A673 (cell line): ENCODE data around the gene NT5M.

Source experiments
- EZH2 ChIP-seq: fragments of 200-600 bp; sonication (generic); IDR thresholded peaks from 2 replicates; pipeline ENCODE4 v1.6.1; 2017; ENCODE audit warnings: borderline replicate concordance, low read depth, mild to moderate bottlenecking, mixed read lengths, antibody characterized with exemption, low read length; ENCODE audit not compliant: poor library complexity, severe bottlenecking
- TF ChIP-seq, protein P1 (sequence below): fragments of 300-800, 200-600 bp; sonication (generic); conservative IDR thresholded peaks from 2 replicates; pipeline ENCODE4 v1.5.1; 2017; ENCODE audit warnings: low read depth, mild to moderate bottlenecking, antibody characterized with exemption, low read length, moderate library complexity, mixed read lengths

DNA sequence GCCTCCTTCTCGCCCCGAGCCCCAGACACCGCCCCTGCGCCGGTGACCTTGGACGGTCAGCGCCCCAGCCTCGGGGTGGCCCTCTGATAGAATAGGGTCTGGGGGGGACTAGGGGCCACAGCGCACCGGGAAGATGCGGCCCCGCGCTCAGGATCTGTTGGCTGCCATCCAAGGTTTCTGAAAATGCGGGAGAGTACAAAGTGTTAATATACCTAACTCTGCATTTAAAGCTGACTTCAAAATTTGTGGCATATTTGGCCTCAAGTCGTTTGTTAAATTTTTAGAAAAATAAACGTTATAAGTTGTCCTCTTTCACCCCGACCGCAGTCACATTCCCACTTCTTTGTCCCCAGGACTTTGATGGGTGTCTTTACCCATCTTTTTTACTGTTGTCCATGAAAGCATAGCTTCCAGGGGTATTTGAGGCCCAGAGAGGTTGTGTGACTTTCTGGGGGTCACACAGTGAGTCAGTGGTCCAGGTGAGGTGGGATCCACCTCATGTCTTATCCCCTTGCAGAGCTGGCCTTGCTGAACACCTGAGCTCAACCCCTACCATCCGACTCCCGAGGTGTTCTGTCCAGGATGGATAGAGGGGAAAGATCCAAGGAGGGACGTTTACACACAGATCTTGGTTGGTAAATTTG is 796 bp downstream of the NT5M start:
- TF ChIP-seq, protein P1, sequence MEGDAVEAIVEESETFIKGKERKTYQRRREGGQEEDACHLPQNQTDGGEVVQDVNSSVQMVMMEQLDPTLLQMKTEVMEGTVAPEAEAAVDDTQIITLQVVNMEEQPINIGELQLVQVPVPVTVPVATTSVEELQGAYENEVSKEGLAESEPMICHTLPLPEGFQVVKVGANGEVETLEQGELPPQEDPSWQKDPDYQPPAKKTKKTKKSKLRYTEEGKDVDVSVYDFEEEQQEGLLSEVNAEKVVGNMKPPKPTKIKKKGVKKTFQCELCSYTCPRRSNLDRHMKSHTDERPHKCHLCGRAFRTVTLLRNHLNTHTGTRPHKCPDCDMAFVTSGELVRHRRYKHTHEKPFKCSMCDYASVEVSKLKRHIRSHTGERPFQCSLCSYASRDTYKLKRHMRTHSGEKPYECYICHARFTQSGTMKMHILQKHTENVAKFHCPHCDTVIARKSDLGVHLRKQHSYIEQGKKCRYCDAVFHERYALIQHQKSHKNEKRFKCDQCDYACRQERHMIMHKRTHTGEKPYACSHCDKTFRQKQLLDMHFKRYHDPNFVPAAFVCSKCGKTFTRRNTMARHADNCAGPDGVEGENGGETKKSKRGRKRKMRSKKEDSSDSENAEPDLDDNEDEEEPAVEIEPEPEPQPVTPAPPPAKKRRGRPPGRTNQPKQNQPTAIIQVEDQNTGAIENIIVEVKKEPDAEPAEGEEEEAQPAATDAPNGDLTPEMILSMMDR: no peak
- TF ChIP-seq EZH2: no peak
